Lower lobe of right lung (tissue), 2 donors: ENCODE measurements around the gene IL1RL1. TPM values are rescaled to one million over a fixed set of nuclear protein-coding genes. Genes with fewer than 3 reads are reported as not detected.

Experiments
- ATAC-seq, 2 donors: fragments of 200-7000 bp; cut with Tn5 transposase; one replicate each; pipeline ENCODE4 v1.9.1; 2020 to 2022; ENCODE audit warnings: mild to moderate bottlenecking in 2 of 2, moderate library complexity in 2 of 2
- DNase-seq: peaks from one replicate; pipeline ENCODE4 v3.0.0-alpha.2; 2020
- H3K27ac ChIP-seq: fragments of 200-600 bp; one replicate; pipeline ENCODE4 v1.8.0; 2022
- H3K27me3 ChIP-seq: fragments of 200-600 bp; one replicate; pipeline ENCODE4 v1.8.0; 2022; ENCODE audit warnings: low read depth
- H3K36me3 ChIP-seq: fragments of 200-600 bp; one replicate; pipeline ENCODE4 v1.8.0; 2022; ENCODE audit warnings: mild to moderate bottlenecking
- H3K4me1 ChIP-seq: fragments of 200-600 bp; one replicate; pipeline ENCODE4 v1.8.0; 2022
- H3K4me3 ChIP-seq: fragments of 200-600 bp; one replicate; pipeline ENCODE4 v1.8.0; 2022; ENCODE audit warnings: mild to moderate bottlenecking
- H3K9me3 ChIP-seq: fragments of 200-600 bp; one replicate; pipeline ENCODE4 v1.8.0; 2022
- intact Hi-C: fragments of 100-400 bp; cut with DNase I; formaldehyde crosslinking; loops from one replicate; pipeline ENCODE4 v1.11.0; 2022
- total RNA-seq: library from RNA; stranded (reverse); fragmentation: NEBNext Ultra II Directional; extraction: Animal tissue kit (Norgen Biotek cat#: 25700); gene quantifications from one replicate; pipeline ENCODE4 v1.2.1, GENCODE V29; 2021
- TF ChIP-seq, protein P1 (sequence below): fragments of 200-600 bp; IDR thresholded peaks from one replicate; pipeline ENCODE4 v1.8.0; 2022; ENCODE audit warnings: antibody characterized with exemption, mild to moderate bottlenecking
- donor health status: DM: no; HTN: yes; CAD: no; lungs with severe emphysema.

IL1RL1 gene
- total RNA-seq, 1 donor from 2014 or later: 69.6 TPM

DNA sequence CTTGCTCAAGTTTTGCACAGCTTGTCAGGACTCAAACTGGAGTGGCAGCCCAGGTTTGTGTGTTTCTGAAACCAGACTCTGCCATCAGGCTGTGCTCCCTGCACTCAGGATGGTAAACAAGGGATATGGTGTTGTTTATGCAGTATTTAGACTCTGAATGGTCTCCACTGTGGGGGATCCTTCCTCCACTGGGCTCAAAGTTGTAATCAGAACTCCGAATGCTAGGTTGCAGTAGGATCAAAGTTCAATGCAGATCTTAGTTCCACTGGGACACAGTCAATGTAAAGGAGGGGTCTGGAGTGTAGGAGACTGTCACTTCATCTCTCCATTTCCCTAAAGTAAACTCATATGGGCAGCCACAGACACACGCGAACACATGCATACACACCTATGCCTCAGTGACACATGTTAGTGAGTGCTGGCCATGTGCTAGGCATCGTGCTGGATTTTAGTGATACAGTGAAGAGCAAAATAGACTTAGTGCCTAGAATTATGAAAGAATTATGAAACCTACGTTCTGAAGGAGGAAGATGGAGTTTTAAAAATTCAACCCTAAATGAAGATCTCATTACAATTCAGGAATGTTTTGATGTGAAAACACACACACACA lies 50.4 kb downstream of the IL1RL1 start:
- H3K4me1 ChIP-seq: peaks cover 14% of the 10 kb centered on the region
- H3K27me3 ChIP-seq: no peaks in the 10 kb centered on the region
- DNase-seq (no peak), ATAC-seq (no peak)
- peaks cover 11% of the 10 kb centered on the region for H3K9me3 ChIP-seq
- H3K27ac ChIP-seq: no peak overlapping the region
- H3K36me3 ChIP-seq: peaks cover 7% of the 10 kb centered on the region
- no peak overlapping the region for H3K4me3 ChIP-seq
- intact Hi-C loops: no loop called here
- TF ChIP-seq, protein P1, sequence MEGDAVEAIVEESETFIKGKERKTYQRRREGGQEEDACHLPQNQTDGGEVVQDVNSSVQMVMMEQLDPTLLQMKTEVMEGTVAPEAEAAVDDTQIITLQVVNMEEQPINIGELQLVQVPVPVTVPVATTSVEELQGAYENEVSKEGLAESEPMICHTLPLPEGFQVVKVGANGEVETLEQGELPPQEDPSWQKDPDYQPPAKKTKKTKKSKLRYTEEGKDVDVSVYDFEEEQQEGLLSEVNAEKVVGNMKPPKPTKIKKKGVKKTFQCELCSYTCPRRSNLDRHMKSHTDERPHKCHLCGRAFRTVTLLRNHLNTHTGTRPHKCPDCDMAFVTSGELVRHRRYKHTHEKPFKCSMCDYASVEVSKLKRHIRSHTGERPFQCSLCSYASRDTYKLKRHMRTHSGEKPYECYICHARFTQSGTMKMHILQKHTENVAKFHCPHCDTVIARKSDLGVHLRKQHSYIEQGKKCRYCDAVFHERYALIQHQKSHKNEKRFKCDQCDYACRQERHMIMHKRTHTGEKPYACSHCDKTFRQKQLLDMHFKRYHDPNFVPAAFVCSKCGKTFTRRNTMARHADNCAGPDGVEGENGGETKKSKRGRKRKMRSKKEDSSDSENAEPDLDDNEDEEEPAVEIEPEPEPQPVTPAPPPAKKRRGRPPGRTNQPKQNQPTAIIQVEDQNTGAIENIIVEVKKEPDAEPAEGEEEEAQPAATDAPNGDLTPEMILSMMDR: no peak

DNA sequence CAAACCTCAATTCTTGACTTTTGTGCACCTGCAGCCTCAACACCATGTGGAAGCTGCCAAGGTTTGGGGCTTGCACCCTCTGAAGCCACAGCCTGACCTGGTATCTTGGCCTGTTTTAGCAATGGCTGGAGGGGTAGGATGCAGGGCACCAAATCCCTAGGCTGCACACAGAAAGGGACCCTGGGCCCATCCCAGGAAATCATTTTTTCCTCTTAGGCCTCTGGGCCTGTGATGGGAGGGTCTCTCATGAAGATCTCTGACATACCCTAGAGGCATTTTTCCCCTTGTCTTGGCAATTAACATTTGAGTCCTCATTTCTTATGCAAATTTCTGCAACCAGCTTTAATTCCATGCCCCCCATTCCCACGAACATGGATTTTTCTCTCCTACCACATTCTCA lies 54.4 kb downstream of the IL1RL1 start:
- Histone ChIP-seq H3K4me1 (no peaks in the 10 kb centered on the region), H3K27me3 (no peaks in the 10 kb centered on the region), H3K36me3 (peaks cover 7% of the 10 kb centered on the region), H3K27ac (no peak overlapping the region), H3K9me3 (peaks cover 11% of the 10 kb centered on the region), H3K4me3 (no peak overlapping the region)
- intact Hi-C loops: no loop called here
- TF ChIP-seq, protein P1: no peak
- ATAC-seq (no peak), DNase-seq (no peak)

DNA sequence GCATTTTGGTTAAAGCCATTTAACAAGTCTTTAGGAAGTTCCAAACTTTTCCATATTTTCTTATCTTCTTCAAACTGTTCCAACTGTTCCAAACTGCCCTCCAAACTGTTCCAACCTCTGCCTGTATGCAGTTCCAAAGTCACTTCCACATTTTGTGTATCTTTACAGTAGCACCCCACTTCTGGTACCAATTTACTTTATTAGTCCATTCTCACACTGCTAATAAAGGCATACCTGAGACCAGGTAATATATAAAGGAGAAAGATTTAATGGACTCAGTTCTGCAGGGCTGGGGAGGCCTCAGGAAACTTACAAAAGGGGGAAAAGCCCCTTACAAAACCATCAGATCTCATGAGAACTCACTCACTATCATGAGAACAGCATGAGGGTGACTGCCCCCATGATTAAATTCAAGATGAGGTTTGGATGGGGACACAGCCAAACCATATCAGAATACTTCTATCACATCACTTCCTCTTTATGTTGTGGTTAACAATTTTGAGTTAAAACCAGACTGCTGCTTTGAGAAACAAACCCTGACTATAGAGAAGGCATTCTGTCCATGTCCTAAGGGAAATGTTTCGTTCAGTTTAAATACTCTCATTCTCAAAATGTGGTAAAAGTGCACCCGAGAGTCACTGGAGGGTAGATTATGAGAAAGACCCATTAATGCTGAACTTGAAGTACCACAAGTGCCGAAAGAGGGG lies 55.2 kb downstream of the IL1RL1 start:
- Histone ChIP-seq H3K4me3 (no peak overlapping the region), H3K4me1 (no peaks in the 10 kb centered on the region), H3K36me3 (peaks cover 7% of the 10 kb centered on the region), H3K9me3 (peaks cover 11% of the 10 kb centered on the region), H3K27ac (peak overlapping the region; percentile 9), H3K27me3 (no peaks in the 10 kb centered on the region)
- ATAC-seq: peak in 1 of 2 donors; percentile 28
- DNase-seq: no peak
- TF ChIP-seq, protein P1: no peak
- intact Hi-C loops: no loop called here

DNA sequence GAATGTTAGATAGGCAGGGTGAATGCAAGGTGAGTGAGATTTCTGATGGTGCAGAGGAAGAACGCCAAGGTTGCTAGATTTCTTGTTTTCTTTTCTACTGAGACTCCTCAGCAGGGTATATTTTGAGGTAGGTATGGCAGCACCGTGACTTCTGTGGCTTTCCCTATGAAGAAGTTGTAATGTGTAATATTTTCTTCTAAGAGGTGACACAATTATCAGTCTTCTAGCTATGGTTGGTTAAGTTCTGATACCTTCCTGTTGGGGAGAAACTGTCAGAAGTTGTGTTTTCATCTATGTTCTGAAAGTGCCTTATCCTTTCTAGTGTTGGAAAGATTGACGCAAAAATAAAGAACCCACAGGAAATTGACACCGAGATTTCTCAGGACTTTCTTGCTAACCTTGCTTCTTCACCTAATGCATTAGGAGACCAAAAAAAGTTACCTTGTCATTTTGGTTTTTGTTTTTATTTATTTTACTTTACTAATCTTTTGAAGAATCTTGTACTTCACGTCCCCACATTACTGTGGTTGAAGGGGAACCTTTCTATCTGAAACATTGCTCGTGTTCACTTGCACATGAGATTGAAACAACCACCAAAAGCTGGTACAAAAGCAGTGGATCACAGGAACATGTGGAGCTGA lies 56.1 kb downstream of the IL1RL1 start:
- intact Hi-C loops: no loop called here
- no peak overlapping the region for H3K4me3 ChIP-seq
- no peak overlapping the region for H3K27ac ChIP-seq
- TF ChIP-seq, protein P1: no peak
- ATAC-seq (peak in 1 of 2 donors; percentile 40), DNase-seq (no peak)
- H3K4me1 ChIP-seq: no peaks in the 10 kb centered on the region
- H3K36me3 ChIP-seq: peaks cover 7% of the 10 kb centered on the region
- H3K27me3 ChIP-seq: no peaks in the 10 kb centered on the region
- peaks cover 11% of the 10 kb centered on the region for H3K9me3 ChIP-seq

DNA sequence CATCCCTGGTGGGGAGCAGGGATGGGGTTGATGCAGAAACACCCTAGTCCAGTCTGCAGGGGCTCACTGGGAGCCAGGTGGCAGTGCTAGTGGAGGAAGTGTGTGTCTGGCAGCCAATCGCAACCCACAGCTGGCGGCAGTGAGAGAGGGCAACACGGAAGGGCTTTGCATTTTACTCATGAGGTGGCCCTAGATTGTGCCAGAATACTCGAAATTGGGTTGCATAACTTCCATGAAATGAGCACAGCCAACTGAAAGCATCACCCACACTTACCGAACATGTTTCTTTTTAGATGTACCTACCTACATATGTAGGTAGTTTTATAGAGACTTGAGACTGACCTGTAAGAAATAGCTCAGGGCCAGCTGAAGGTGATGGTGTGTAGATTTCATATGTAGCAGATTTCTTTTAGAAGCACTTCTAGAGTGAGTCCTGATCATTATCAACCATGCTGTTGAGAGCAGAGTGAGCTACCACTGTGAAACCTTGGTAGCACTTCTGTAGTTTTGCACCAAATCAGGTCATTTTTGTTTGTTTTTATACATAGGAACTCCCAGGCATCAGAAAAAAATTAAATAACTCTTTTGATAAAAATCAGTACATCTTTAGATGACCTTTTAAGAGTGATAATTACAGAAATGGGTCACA lies 57.2 kb downstream of the IL1RL1 start:
- Histone ChIP-seq H3K9me3 (peaks cover 11% of the 10 kb centered on the region), H3K27me3 (no peaks in the 10 kb centered on the region), H3K27ac (no peak overlapping the region), H3K4me1 (no peaks in the 10 kb centered on the region), H3K36me3 (no peaks in the 10 kb centered on the region), H3K4me3 (no peak overlapping the region)
- TF ChIP-seq, protein P1: no peak
- intact Hi-C loops: no loop called here
- ATAC-seq (peak in 1 of 2 donors; percentile 45), DNase-seq (no peak)
